ENCODE data around the gene FAM13A.
A peak's percentile ranks its signal among the peaks of the same experiment; 100 is the strongest.

Gene FAM13A

DNA sequence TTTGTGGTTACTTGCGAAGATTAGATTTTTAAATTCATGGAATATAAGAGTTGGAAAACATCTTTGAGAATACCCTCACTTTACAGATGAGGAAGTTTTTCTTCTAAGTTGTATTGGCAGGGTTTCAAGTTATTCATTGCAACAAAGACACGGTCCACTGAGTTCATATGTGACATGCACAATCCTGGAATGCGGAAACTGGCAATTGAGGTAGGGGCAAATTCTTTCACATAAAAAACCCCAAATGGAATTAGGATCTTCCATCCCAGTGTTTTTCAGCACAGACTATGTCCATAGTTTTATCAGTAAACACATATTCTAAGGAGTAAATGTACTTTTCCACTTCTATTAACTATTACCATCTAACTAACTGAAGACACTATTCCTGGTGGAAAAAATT, 277.6 kb downstream of the FAM13A start:
- H3K9me3 Mint-ChIP-seq: no peaks in the 10 kb centered on the region
- H3K4me3 Mint-ChIP-seq: no peak overlapping the region
- no peaks in the 10 kb centered on the region for H3K27me3 Mint-ChIP-seq
- peaks cover 35% of the 10 kb centered on the region for H3K36me3 Mint-ChIP-seq (ENCODE audit: low read depth)
- intact Hi-C loops (cut with micrococcal nuclease): no loop called here
- no peaks in the 10 kb centered on the region for H3K4me1 Mint-ChIP-seq (ENCODE audit: low read depth)
- H3K27ac Mint-ChIP-seq: no peak overlapping the region

DNA sequence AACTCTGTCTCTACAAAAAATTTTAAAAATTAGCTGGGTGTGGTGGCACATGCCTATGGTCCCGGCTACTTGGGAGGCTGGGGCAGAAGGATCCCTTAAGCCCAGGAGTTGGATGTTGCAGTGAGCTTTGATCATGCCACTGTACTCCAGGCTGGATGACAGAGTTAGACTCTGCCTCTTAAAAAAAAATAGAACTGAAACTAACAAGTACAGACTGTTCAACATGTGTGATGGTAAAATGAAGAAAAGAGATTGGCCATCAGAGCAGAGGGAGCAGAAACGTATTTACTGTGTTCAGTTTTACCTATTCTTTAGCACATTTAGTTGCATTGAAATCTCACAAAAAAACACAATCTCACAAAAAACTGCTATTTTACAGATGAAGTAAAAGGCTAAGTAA, 281.5 kb downstream of the FAM13A start:
- intact Hi-C loops (cut with micrococcal nuclease): no loop called here
- no peaks in the 10 kb centered on the region for H3K9me3 Mint-ChIP-seq
- peaks cover 34% of the 10 kb centered on the region for H3K36me3 Mint-ChIP-seq (ENCODE audit: low read depth)
- H3K27ac Mint-ChIP-seq: no peak overlapping the region
- H3K27me3 Mint-ChIP-seq: no peaks in the 10 kb centered on the region
- H3K4me1 Mint-ChIP-seq (ENCODE audit: low read depth): no peaks in the 10 kb centered on the region
- no peak overlapping the region for H3K4me3 Mint-ChIP-seq

GRCh38 chr4:88775026-88775425, 282.0 kb downstream of the FAM13A start:
- Mint-ChIP-seq H3K27me3 (no peaks in the 10 kb centered on the region), H3K27ac (no peak overlapping the region), H3K4me3 (no peak overlapping the region), H3K36me3 (ENCODE audit: low read depth) (peaks cover 29% of the 10 kb centered on the region), H3K9me3 (no peaks in the 10 kb centered on the region), H3K4me1 (ENCODE audit: low read depth) (no peaks in the 10 kb centered on the region)
- intact Hi-C loops (cut with micrococcal nuclease): no loop called here

DNA sequence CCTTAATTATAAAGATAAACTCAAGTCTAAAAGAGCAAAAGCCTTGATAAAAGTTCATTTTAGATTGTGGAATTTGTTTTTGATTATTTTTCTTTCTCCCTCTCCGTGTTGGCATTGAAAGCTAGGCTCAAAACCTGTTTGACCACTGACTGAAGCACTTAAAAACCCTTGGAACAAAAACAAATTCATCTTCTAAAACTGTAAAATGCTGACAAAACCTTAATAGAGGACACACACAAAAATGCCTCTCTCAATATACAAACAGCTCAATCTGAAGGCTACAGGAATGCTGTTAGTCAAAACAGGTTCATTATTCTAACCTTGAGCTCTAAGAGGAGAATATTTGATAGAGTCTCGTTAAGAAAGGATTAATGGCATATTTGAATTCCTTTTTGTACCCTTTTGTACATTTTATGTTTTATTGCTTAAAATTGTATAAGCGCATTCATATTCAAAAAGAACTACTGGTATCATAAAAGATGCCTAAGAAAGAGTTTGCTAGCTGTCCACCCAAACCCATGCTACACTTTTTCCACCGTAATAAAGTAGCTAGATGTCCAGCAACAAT, 285.0 kb downstream of the FAM13A start:
- no peak overlapping the region for H3K4me3 Mint-ChIP-seq
- no peaks in the 10 kb centered on the region for H3K27me3 Mint-ChIP-seq
- no peaks in the 10 kb centered on the region for H3K9me3 Mint-ChIP-seq
- intact Hi-C loops (cut with micrococcal nuclease): no loop called here
- peaks cover 39% of the 10 kb centered on the region for H3K36me3 Mint-ChIP-seq (ENCODE audit: low read depth)
- no peaks in the 10 kb centered on the region for H3K4me1 Mint-ChIP-seq (ENCODE audit: low read depth)
- no peak overlapping the region for H3K27ac Mint-ChIP-seq

DNA sequence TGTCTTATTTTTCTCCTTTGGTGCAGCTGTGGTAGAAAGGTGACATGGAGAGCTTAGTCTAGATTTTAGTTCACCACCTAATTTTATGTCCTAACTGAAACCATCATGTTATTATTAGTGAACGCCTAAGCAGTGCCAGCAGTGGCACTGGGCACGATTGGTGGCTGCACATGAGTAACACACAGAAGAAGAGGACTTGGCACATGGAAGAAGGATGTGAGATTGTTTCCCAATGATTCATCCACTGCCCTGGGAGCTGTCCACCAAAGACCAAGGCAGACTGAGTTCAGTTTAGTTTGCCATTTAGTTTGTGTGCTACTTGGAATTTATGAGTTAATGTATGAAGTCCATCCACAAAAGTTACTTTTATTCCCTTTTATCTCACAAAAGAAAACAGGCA, 291.3 kb downstream of the FAM13A start:
- peaks cover 48% of the 10 kb centered on the region for H3K36me3 Mint-ChIP-seq (ENCODE audit: low read depth)
- H3K27ac Mint-ChIP-seq: no peak overlapping the region
- peaks cover 15% of the 10 kb centered on the region for H3K4me1 Mint-ChIP-seq (ENCODE audit: low read depth)
- no peaks in the 10 kb centered on the region for H3K9me3 Mint-ChIP-seq
- intact Hi-C loops (cut with micrococcal nuclease): no loop called here
- no peaks in the 10 kb centered on the region for H3K27me3 Mint-ChIP-seq
- H3K4me3 Mint-ChIP-seq: no peak overlapping the region

DNA sequence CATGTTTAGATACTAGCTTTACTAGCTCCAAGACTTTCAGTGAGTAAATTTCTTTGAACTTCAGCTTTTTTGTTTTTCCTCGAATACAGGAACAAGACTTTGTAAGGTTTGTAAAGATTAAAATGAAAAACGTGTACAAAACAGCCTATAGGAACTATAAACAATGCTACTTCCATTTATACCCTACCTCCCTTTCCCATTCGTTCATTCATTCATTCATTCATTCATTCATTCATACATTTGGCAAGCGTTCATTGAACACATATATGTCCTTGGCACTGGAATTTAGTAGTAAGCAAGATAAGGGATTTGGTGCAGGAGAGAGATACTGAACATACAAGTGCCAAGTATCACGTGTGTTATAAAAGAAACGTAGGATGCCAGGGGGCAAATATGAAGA, 293.9 kb downstream of the FAM13A start:
- H3K36me3 Mint-ChIP-seq (ENCODE audit: low read depth): peaks cover 64% of the 10 kb centered on the region
- H3K4me3 Mint-ChIP-seq: no peak overlapping the region
- H3K27ac Mint-ChIP-seq: no peak overlapping the region
- no peaks in the 10 kb centered on the region for H3K27me3 Mint-ChIP-seq
- peaks cover 15% of the 10 kb centered on the region for H3K4me1 Mint-ChIP-seq (ENCODE audit: low read depth)
- no peaks in the 10 kb centered on the region for H3K9me3 Mint-ChIP-seq
- intact Hi-C loops (cut with micrococcal nuclease): no loop called here

DNA sequence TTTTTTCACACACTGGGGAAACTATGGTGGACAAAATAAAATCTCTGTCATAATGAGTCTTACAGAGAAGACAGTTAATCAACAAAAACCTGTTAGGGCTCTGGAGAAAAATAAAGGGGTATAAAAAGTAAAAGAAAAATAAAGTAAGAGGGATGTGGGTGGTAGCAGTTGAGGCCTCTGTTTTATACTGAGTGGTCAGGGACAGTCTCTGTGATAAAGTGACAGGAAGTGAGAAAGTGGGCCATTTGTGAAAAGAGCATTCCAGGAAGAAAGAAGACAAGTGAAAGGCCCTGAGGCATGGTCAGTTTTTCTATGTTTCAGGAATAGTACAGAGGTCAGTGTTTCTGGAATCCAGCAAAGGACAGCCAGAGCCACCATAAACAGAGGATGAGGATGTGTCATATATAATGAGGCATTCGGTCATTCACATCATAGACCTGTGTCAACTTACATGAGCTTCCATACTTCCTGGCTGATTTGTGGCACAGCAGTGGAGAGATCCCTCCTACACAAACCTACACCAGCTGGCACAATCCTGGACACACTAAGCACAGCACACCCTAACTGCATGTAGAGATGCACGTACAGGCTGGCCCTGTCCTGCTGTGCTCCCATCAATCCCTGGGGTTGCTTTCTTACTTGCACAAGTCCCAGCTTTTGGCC, 295.0 kb downstream of the FAM13A start:
- H3K4me1 Mint-ChIP-seq (ENCODE audit: low read depth): peaks cover 15% of the 10 kb centered on the region
- intact Hi-C loops (cut with micrococcal nuclease): no loop called here
- no peak overlapping the region for H3K4me3 Mint-ChIP-seq
- no peaks in the 10 kb centered on the region for H3K27me3 Mint-ChIP-seq
- H3K9me3 Mint-ChIP-seq: no peaks in the 10 kb centered on the region
- peak overlapping the region; percentile 9 for H3K27ac Mint-ChIP-seq
- H3K36me3 Mint-ChIP-seq (ENCODE audit: low read depth): peaks cover 58% of the 10 kb centered on the region

GRCh38 chr4:88761342-88761741, 295.6 kb downstream of the FAM13A start:
- H3K4me3 Mint-ChIP-seq: no peak overlapping the region
- H3K27me3 Mint-ChIP-seq: no peaks in the 10 kb centered on the region
- intact Hi-C loops (cut with micrococcal nuclease): no loop called here
- H3K9me3 Mint-ChIP-seq: no peaks in the 10 kb centered on the region
- peaks cover 15% of the 10 kb centered on the region for H3K4me1 Mint-ChIP-seq (ENCODE audit: low read depth)
- H3K27ac Mint-ChIP-seq: no peak overlapping the region
- peaks cover 54% of the 10 kb centered on the region for H3K36me3 Mint-ChIP-seq (ENCODE audit: low read depth)

GRCh38 chr4:88759895-88760290, 297.1 kb downstream of the FAM13A start:
- Mint-ChIP-seq H3K4me1 (ENCODE audit: low read depth) (peaks cover 15% of the 10 kb centered on the region), H3K36me3 (ENCODE audit: low read depth) (peaks cover 50% of the 10 kb centered on the region), H3K4me3 (no peak overlapping the region), H3K27ac (no peak overlapping the region), H3K27me3 (no peaks in the 10 kb centered on the region), H3K9me3 (no peaks in the 10 kb centered on the region)
- intact Hi-C loops (cut with micrococcal nuclease): no loop called here

- H3K4me1 Mint-ChIP-seq (ENCODE audit: low read depth): peaks cover 15% of the 10 kb centered on the region
- H3K36me3 Mint-ChIP-seq (ENCODE audit: low read depth): peaks cover 49% of the 10 kb centered on the region
- H3K27me3 Mint-ChIP-seq: no peaks in the 10 kb centered on the region
- H3K9me3 Mint-ChIP-seq: no peaks in the 10 kb centered on the region
- H3K27ac Mint-ChIP-seq: no peak overlapping the region
- intact Hi-C loops (cut with micrococcal nuclease): no loop called here
- H3K4me3 Mint-ChIP-seq: no peak overlapping the region
These were observed 297.7 kb downstream of the FAM13A start for GRCh38 chr4:88759039-88759894.

DNA sequence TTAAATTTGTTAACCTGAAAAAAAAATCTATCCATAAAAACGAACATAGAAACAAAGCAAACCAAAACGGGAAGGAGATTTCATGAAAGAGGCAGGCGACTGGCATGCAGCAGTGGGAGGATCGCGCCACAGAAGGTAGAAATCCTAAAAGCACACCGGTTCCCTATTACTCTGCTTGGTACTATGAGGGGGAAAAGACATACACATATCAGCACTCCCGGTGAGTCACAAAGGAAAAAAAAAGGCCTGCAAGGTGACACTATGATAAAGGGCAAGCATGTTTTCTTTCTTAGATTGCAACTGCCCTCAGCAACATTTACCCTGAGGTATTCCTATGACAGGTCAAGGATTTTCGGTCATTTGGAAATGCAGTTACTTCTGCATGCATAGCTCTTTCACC, 298.7 kb downstream of the FAM13A start:
- intact Hi-C loops (cut with micrococcal nuclease): no loop called here
- Mint-ChIP-seq H3K27me3 (no peaks in the 10 kb centered on the region), H3K4me3 (no peak overlapping the region), H3K36me3 (ENCODE audit: low read depth) (peaks cover 49% of the 10 kb centered on the region), H3K9me3 (no peaks in the 10 kb centered on the region), H3K27ac (no peak overlapping the region), H3K4me1 (ENCODE audit: low read depth) (peaks cover 15% of the 10 kb centered on the region)

DNA sequence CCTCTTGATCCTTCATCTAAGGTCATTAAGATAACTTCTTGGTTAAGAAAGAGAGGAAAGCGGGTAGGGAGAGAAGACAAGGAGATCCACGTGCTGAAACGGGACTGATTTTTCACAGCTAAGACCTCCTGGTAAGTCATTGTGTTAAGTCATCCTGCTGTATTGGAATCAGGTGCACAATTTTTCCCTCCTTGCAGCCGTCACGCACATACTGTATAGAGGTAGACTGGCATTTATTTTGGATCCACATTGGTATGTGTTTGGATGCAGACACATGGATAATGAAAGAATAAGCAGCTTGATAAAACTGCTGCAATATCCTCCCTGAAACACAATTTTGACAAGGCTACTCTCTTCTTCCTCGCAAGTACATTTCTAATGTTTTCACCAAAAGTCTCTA, 299.2 kb downstream of the FAM13A start:
- Mint-ChIP-seq H3K4me3 (no peak overlapping the region), H3K9me3 (no peaks in the 10 kb centered on the region), H3K36me3 (ENCODE audit: low read depth) (peaks cover 48% of the 10 kb centered on the region), H3K27ac (no peak overlapping the region), H3K27me3 (no peaks in the 10 kb centered on the region), H3K4me1 (ENCODE audit: low read depth) (peaks cover 15% of the 10 kb centered on the region)
- intact Hi-C loops (cut with micrococcal nuclease): no loop called here

DNA sequence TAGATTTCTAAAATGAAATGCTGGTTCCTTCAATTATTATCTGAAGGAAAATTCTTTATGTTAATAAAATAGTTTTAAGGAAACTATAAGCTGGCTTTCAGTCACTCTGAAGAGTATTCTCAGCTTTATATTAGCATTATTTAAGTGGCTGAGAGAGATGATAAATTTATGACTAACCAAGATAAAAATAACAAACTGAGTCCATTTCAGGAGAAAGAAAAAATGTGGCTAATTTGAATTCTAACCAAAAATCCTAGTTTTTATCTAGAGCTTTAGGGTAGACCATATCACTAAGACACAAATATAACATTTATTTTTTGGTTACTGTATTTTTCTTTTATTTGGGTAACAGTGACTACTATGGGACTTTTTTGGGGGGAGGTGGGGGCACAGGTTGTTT, 299.9 kb downstream of the FAM13A start:
- Mint-ChIP-seq H3K27ac (no peak overlapping the region), H3K36me3 (ENCODE audit: low read depth) (peaks cover 56% of the 10 kb centered on the region), H3K4me3 (no peak overlapping the region), H3K4me1 (ENCODE audit: low read depth) (peaks cover 11% of the 10 kb centered on the region), H3K27me3 (no peaks in the 10 kb centered on the region), H3K9me3 (no peaks in the 10 kb centered on the region)
- intact Hi-C loops (cut with micrococcal nuclease): no loop called here

DNA sequence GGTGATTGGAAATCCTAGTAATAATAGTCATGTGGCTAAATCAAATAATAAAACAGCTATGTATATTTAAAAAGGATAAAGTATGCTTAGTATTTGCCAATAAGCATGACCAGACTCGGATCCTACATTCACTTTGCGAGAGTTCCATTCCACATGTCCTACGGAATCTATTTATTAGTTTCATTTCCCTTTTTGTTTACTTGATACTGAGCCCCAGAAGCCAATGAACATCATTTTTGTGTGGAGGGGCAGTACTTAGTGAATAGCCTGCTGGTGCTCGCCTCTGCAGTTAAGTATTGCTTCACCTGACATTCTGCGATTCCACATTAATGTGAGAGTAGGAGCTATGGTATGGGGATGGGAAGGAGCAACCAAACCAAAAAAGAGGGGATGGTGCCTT, 300.8 kb downstream of the FAM13A start:
- H3K9me3 Mint-ChIP-seq: no peaks in the 10 kb centered on the region
- H3K4me1 Mint-ChIP-seq (ENCODE audit: low read depth): peaks cover 2% of the 10 kb centered on the region
- intact Hi-C loops (cut with micrococcal nuclease): no loop called here
- H3K36me3 Mint-ChIP-seq (ENCODE audit: low read depth): peaks cover 60% of the 10 kb centered on the region
- H3K27me3 Mint-ChIP-seq: no peaks in the 10 kb centered on the region
- H3K4me3 Mint-ChIP-seq: no peak overlapping the region
- no peak overlapping the region for H3K27ac Mint-ChIP-seq

Measured in dendritic cell treated with granulocyte-macrophage colony-stimulating factor and Interleukin-4, amounts not matched to agents 40 ng/mL and 50 ng/mL, for 4 days (primary cell).